HG03196 (cell line): ENCODE measurements around the gene SUGCT.
A peak's percentile ranks its signal among the peaks of the same experiment; 100 is the strongest.
"Not testable (repeated sequence)": the region's sequence is repeated elsewhere in the genome, so short reads cannot be mapped to it uniquely, and the experiment has no call there.

ENCODE experiments used
- ATAC-seq: cut with Tn5 transposase; IDR thresholded peaks from one replicate; pipeline ENCODE4 v1.9.1; 2021; ENCODE audit not compliant: unreplicated experiment

Gene SUGCT

GRCh38 chr7:40244226-40244625, 109.4 kb downstream of the SUGCT start:
- no peak for ATAC-seq

GRCh38 chr7:40248681-40249080, 113.9 kb downstream of the SUGCT start:
- no peak for ATAC-seq

- ATAC-seq: not testable (repeated sequence)
Measured at GRCh38 chr7:40253444-40253843, 118.6 kb downstream of the SUGCT start.

- ATAC-seq: no peak
Measured at GRCh38 chr7:40263752-40264390, 129.1 kb downstream of the SUGCT start.

- ATAC-seq: no peak
Measured at GRCh38 chr7:40267583-40267982, 132.8 kb downstream of the SUGCT start.

GRCh38 chr7:40268810-40269209, 134.0 kb downstream of the SUGCT start:
- ATAC-seq: not testable (repeated sequence)

GRCh38 chr7:40276061-40276460, 141.3 kb downstream of the SUGCT start:
- no peak for ATAC-seq

- ATAC-seq: no peak
Measured at GRCh38 chr7:40279991-40280390, 145.2 kb downstream of the SUGCT start.

GRCh38 chr7:40282858-40283257, 148.1 kb downstream of the SUGCT start:
- no peak for ATAC-seq

GRCh38 chr7:40283391-40283790, 148.6 kb downstream of the SUGCT start:
- ATAC-seq: no peak

- ATAC-seq: peak; percentile 67
Measured at GRCh38 chr7:40288827-40289226, 154.0 kb downstream of the SUGCT start.

GRCh38 chr7:40297741-40298311, 163.0 kb downstream of the SUGCT start:
- ATAC-seq: no peak

- no peak for ATAC-seq
Measured at GRCh38 chr7:40298421-40298820, 163.6 kb downstream of the SUGCT start.

- ATAC-seq: peak; percentile 60
Measured at GRCh38 chr7:40299097-40299496, 164.3 kb downstream of the SUGCT start.

GRCh38 chr7:40300146-40300670, 165.4 kb downstream of the SUGCT start:
- ATAC-seq: no peak

GRCh38 chr7:40301486-40302068, 166.8 kb downstream of the SUGCT start:
- no peak for ATAC-seq

GRCh38 chr7:40303996-40304395, 169.2 kb downstream of the SUGCT start:
- ATAC-seq: no peak

GRCh38 chr7:40305229-40305628, 170.4 kb downstream of the SUGCT start:
- no peak for ATAC-seq

- ATAC-seq: no peak
Measured at GRCh38 chr7:40306025-40306424, 171.2 kb downstream of the SUGCT start.

GRCh38 chr7:40306596-40306995, 171.8 kb downstream of the SUGCT start:
- ATAC-seq: no peak

- ATAC-seq: no peak
Measured at GRCh38 chr7:40310258-40310657, 175.5 kb downstream of the SUGCT start.

GRCh38 chr7:40311307-40311706, 176.5 kb downstream of the SUGCT start:
- ATAC-seq: peak; percentile 99
